Trophoblast cell (in vitro differentiated cells and primary cell): Measurements from ENCODE around the gene CALHM5.

Experiments
- DNase-seq, 2 donors: peaks; one replicate each; pipeline ENCODE4 v3.0.0-alpha.2; 2016
- H2AFZ ChIP-seq: 2 replicates; pipeline ENCODE4 v1.6.1; 2013; ENCODE audit warnings: low read length, moderate library complexity, mild to moderate bottlenecking; ENCODE audit not compliant: insufficient read depth, poor library complexity
- H2AK5ac ChIP-seq: 2 replicates; pipeline ENCODE4 v1.6.1; 2013; ENCODE audit warnings: mild to moderate bottlenecking, low read length
- H2BK120ac ChIP-seq: 2 replicates; pipeline ENCODE4 v1.6.1; 2013; ENCODE audit warnings: low read length, mild to moderate bottlenecking, moderate library complexity; ENCODE audit not compliant: insufficient read depth, poor library complexity
- H2BK12ac ChIP-seq: 2 replicates; pipeline ENCODE4 v1.6.1; 2013; ENCODE audit warnings: mild to moderate bottlenecking, low read length, moderate library complexity
- H2BK5ac ChIP-seq: 2 replicates; pipeline ENCODE4 v1.6.1; 2013; ENCODE audit warnings: low read length, low read depth, moderate library complexity, mild to moderate bottlenecking; ENCODE audit not compliant: poor library complexity
- H3K14ac ChIP-seq: 2 replicates; pipeline ENCODE4 v1.6.1; 2013; ENCODE audit warnings: mild to moderate bottlenecking, low read length
- H3K18ac ChIP-seq: 2 replicates; pipeline ENCODE4 v1.6.1; 2013; ENCODE audit warnings: mild to moderate bottlenecking, low read length
- H3K23ac ChIP-seq: 2 replicates; pipeline ENCODE4 v1.6.1; 2013; ENCODE audit warnings: low read length
- H3K27ac ChIP-seq: 2 replicates; pipeline ENCODE4 v1.5.1; 2013; ENCODE audit warnings: low read depth, mild to moderate bottlenecking, inconsistent platforms, low read length, moderate library complexity
- H3K27me3 ChIP-seq: 2 replicates; pipeline ENCODE4 v1.6.1; 2013; ENCODE audit warnings: inconsistent platforms, mild to moderate bottlenecking, low read length, moderate library complexity; ENCODE audit not compliant: insufficient read depth
- H3K36me3 ChIP-seq, 2 experiments: 1 replicate in 1 of 2; 2 replicates in 1 of 2; pipeline ENCODE4 v1.6.1; 2013; ENCODE audit warnings: low read length in 2 of 2, mild to moderate bottlenecking in 2 of 2, moderate library complexity in 1 of 2; ENCODE audit not compliant: insufficient read depth in 2 of 2, control insufficient read depth in 1 of 2
- H3K4ac ChIP-seq: 2 replicates; pipeline ENCODE4 v1.6.1; 2013; ENCODE audit warnings: low read depth, mild to moderate bottlenecking, low read length, moderate library complexity
- H3K4me1 ChIP-seq, 2 experiments: 1 replicate in 1 of 2; 2 replicates in 1 of 2; pipeline ENCODE4 v1.6.1; 2013; ENCODE audit warnings: low read length in 2 of 2, mild to moderate bottlenecking in 2 of 2, moderate library complexity in 1 of 2; ENCODE audit not compliant: insufficient read depth in 2 of 2, control insufficient read depth in 1 of 2
- H3K4me2 ChIP-seq: 2 replicates; pipeline ENCODE4 v1.6.1; 2013; ENCODE audit warnings: inconsistent platforms, mild to moderate bottlenecking, low read length, moderate library complexity
- H3K4me3 ChIP-seq: 2 replicates; pipeline ENCODE4 v1.5.1; 2013; ENCODE audit warnings: mild to moderate bottlenecking, low read depth, low read length, inconsistent platforms
- H3K79me1 ChIP-seq: one replicate; pipeline ENCODE4 v1.6.1; 2013; ENCODE audit warnings: low read length
- H3K79me2 ChIP-seq: 2 replicates; pipeline ENCODE4 v1.6.1; 2013; ENCODE audit warnings: low read length, mild to moderate bottlenecking; ENCODE audit not compliant: control insufficient read depth, insufficient read depth, poor library complexity
- H3K9ac ChIP-seq: 2 replicates; pipeline ENCODE4 v1.6.1; 2013; ENCODE audit warnings: mild to moderate bottlenecking, low read length
- H3K9me3 ChIP-seq: 2 replicates; pipeline ENCODE4 v1.6.1; 2013; ENCODE audit warnings: low read depth, mild to moderate bottlenecking, control low read depth, inconsistent platforms, low read length; ENCODE audit not compliant: insufficient read depth
- H4K12ac ChIP-seq: 2 replicates; pipeline ENCODE4 v1.6.1; 2013; ENCODE audit warnings: low read depth, mild to moderate bottlenecking, low read length, moderate library complexity
- H4K8ac ChIP-seq: 2 replicates; pipeline ENCODE4 v1.6.1; 2013; ENCODE audit warnings: low read depth, mild to moderate bottlenecking, low read length, moderate library complexity
- H4K91ac ChIP-seq: one replicate; pipeline ENCODE4 v1.6.1; 2013; ENCODE audit warnings: low read depth, mild to moderate bottlenecking, low read length, moderate library complexity
- WGBS: extraction: QIAGEN DNeasy Blood & Tissue Kit; methylation state at CpG from one replicate; pipeline ENCODE4 v1.1.7; 2013; ENCODE audit warnings: missing lambda C conversion rate; ENCODE audit not compliant: insufficient read length, insufficient coverage; ENCODE audit errors: extremely low coverage; 5-methylcytosine and 5-hydroxymethylcytosine counted together

CALHM5 gene

DNA sequence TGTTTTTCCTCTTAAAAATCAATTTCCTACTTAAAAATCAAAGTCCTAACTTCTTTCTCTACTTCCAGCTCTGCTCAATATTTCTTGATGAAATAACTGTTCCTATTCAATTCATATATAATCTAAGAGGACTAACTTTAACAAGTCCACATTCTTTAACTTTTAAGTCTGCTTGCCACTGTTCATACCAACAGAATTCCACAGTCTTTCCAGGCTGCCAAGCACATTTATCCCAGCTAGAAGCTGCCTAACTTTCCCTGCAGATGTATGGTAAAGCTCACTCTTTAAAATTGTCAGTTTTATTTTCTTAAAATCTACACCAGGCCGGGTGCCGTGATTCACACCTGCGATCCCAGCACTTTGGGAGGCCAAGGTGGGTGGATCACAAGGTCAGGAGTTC is 38.7 kb upstream of the CALHM5 start:
- H3K9me3 ChIP-seq, result no peaks in the 10 kb centered on the region
- no peaks in the 10 kb centered on the region for H3K36me3 ChIP-seq

GRCh38 chr6:116475141-116475540 is 36.3 kb upstream of the CALHM5 start:
- Histone ChIP-seq H3K4ac (no peak overlapping the region), H3K18ac (no peak overlapping the region), H2AFZ (no peak overlapping the region), H3K9ac (no peak overlapping the region), H3K4me3 (no peak overlapping the region), H3K36me3 (no peaks in the 10 kb centered on the region), H3K4me2 (no peak overlapping the region), H3K9me3 (no peaks in the 10 kb centered on the region), H3K14ac (no peak overlapping the region), H2AK5ac (no peak overlapping the region), H4K91ac (no peak overlapping the region), H3K4me1 (no peaks in the 10 kb centered on the region), H2BK120ac (no peak overlapping the region), H4K12ac (no peak overlapping the region), H3K27me3 (no peaks in the 10 kb centered on the region), H3K79me1 (no peaks in the 10 kb centered on the region), H3K23ac (no peak overlapping the region), H4K8ac (no peak overlapping the region), H2BK12ac (no peak overlapping the region), H2BK5ac (no peak overlapping the region), H3K79me2 (no peaks in the 10 kb centered on the region), H3K27ac (no peak overlapping the region)
- WGBS, result no CpG with 5 or more reads among the region's 1 CpG
- DNase-seq, result no peak

More for the DNA sequence above, 38.7 kb upstream of the CALHM5 start:
- no peak overlapping the region for H4K12ac ChIP-seq
- no peak overlapping the region for H2AK5ac ChIP-seq
- H2BK5ac ChIP-seq, result no peak overlapping the region
- no CpG with 5 or more reads among the region's 3 CpGs for WGBS
- no peak overlapping the region for H3K18ac ChIP-seq
- H2AFZ ChIP-seq, result no peak overlapping the region
- H3K4me3 ChIP-seq, result no peak overlapping the region
- H3K23ac ChIP-seq, result no peak overlapping the region
- no peak overlapping the region for H2BK12ac ChIP-seq
- H3K14ac ChIP-seq, result no peak overlapping the region
- no peaks in the 10 kb centered on the region for H3K79me2 ChIP-seq
- no peaks in the 10 kb centered on the region for H3K27me3 ChIP-seq
- no peak overlapping the region for H3K4ac ChIP-seq
- no peaks in the 10 kb centered on the region for H3K79me1 ChIP-seq
- H3K4me1 ChIP-seq, result no peaks in the 10 kb centered on the region
- H3K9ac ChIP-seq, result no peak overlapping the region
- DNase-seq, result no peak
- no peak overlapping the region for H4K8ac ChIP-seq
- no peak overlapping the region for H3K4me2 ChIP-seq
- H2BK120ac ChIP-seq, result no peak overlapping the region
- H4K91ac ChIP-seq, result no peak overlapping the region
- no peak overlapping the region for H3K27ac ChIP-seq

GRCh38 chr6:116476002-116476678 is 35.3 kb upstream of the CALHM5 start:
- Histone ChIP-seq H3K79me1 (no peaks in the 10 kb centered on the region), H3K4me1 (no peaks in the 10 kb centered on the region), H3K27me3 (no peaks in the 10 kb centered on the region), H3K4me3 (no peak overlapping the region), H3K36me3 (no peaks in the 10 kb centered on the region), H3K23ac (no peak overlapping the region), H3K4me2 (no peak overlapping the region), H3K4ac (no peak overlapping the region), H2AK5ac (no peak overlapping the region), H2BK5ac (no peak overlapping the region), H3K18ac (no peak overlapping the region), H4K91ac (no peak overlapping the region), H2AFZ (no peak overlapping the region), H4K12ac (no peak overlapping the region), H3K9me3 (no peaks in the 10 kb centered on the region), H3K27ac (no peak overlapping the region), H4K8ac (no peak overlapping the region), H3K79me2 (no peaks in the 10 kb centered on the region), H3K14ac (no peak overlapping the region), H2BK12ac (no peak overlapping the region), H3K9ac (no peak overlapping the region), H2BK120ac (no peak overlapping the region)
- WGBS, result no CpG with 5 or more reads among the region's 5 CpGs
- peak in 1 of 2 donors; percentile 15 for DNase-seq

DNA sequence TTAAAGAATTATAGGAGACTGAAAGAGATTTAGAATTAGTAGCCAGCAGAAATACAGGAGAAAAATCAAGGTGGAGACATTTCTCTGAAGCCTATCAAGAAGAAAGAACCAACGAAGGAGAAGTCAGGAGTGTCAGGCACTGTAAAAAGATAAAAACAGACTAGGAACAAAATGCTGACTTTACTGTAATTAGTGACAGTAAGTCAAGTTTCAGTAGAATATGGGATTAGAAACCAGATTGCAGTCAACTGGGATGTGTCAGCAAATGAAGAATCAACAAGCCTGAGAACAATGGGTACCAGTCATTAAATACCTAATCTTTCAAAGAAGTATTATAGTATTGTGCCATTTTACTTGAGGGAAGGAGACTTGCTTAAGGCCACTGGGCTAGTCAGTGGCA is 28.7 kb upstream of the CALHM5 start:
- no CpG with 5 or more reads among the region's 1 CpG for WGBS

More for the DNA sequence above, 28.7 kb upstream of the CALHM5 start:
- Histone ChIP-seq H3K36me3 (no peaks in the 10 kb centered on the region), H3K79me1 (no peaks in the 10 kb centered on the region), H4K12ac (no peak overlapping the region), H3K4me1 (no peaks in the 10 kb centered on the region), H2BK5ac (no peak overlapping the region), H3K4me2 (no peak overlapping the region), H2BK12ac (no peak overlapping the region), H4K91ac (no peak overlapping the region), H2BK120ac (no peak overlapping the region), H3K18ac (no peak overlapping the region), H3K9ac (no peak overlapping the region), H4K8ac (no peak overlapping the region), H3K23ac (no peak overlapping the region), H2AFZ (no peak overlapping the region), H3K79me2 (no peaks in the 10 kb centered on the region), H3K9me3 (no peaks in the 10 kb centered on the region), H3K4me3 (no peak overlapping the region), H3K4ac (no peak overlapping the region), H2AK5ac (no peak overlapping the region), H3K14ac (no peak overlapping the region), H3K27ac (no peak overlapping the region), H3K27me3 (no peaks in the 10 kb centered on the region)
- no peak for DNase-seq
